ENCODE results near the gene FGF18. TPM values are rescaled to one million over a fixed set of nuclear protein-coding genes. Genes with fewer than 3 reads are reported as not detected.

The FGF18 gene
- total and polyA plus RNA-seq, 9 of the 15 experiments (the other 6 are each of a cell fraction or from before 2014, with no cell fraction given): 0.05 to 0.18 (median 0.11) TPM; not detected in 6

DNA sequence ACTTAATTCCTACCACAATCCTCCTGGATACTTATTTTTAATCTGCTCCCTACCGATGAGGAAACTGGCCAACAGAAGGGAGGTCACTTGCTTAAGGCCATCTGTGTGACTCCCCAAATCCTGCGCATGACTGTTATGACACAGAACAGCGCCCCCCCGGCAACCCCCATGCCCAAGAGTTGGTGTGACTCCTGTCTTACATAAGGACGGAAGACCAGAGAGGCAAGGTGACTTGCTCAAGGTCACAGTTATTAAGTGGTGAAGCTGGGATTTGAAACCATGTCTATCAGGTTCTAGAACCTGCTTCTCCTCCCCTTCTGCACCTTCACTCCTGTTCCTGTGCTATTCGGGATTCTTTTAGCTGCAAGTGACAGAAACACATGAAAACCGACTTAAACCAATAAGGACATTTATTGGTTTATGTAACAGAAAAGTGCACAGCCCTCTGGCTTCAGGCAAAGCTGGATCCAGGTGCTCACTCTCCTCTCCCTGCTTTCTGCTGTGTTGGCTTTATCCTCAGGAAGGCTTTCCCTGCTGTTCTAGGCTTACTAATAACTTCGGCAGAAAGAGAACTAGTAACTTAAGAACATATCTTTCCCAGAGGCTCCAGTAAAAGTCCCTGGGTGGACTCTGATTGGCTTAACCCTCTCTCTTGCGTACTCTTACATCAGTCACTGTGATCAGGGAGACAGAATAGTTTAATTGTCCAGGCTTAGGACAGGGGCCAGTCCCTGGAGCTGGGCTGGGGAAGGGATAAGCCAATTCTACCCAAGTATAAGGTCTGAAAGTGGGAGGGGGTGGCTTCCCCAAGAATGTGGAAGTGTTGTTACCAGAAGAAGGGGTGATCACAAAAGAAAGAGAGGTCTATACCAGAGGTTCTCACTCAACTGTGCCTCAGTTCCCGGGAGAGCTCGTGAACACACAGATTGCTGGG is 43.7 kb downstream of the FGF18 start (continued):
- TF ChIP-seq, protein P1, sequence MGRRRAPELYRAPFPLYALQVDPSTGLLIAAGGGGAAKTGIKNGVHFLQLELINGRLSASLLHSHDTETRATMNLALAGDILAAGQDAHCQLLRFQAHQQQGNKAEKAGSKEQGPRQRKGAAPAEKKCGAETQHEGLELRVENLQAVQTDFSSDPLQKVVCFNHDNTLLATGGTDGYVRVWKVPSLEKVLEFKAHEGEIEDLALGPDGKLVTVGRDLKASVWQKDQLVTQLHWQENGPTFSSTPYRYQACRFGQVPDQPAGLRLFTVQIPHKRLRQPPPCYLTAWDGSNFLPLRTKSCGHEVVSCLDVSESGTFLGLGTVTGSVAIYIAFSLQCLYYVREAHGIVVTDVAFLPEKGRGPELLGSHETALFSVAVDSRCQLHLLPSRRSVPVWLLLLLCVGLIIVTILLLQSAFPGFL (CRISPR knock-in tag; IDR thresholded peaks at IDR 0.05): no peak
- TF ChIP-seq PHF20 (IDR thresholded peaks at IDR 0.05; ENCODE audit: partially characterized antibody) (no peak), CREB3L1 (IDR thresholded peaks at IDR 0.05; ENCODE audit: borderline replicate concordance, low read depth) (0 out of 2 replicates have a peak, but pooled peaks have one; percentile 24), ZNF175 (CRISPR knock-in tag; IDR thresholded peaks at IDR 0.05; ENCODE audit: low read depth) (peak; percentile 86), SMAD2 (IDR thresholded peaks at IDR 0.05; ENCODE audit: low read depth, low read length) (no peak), ESRRA (IDR thresholded peaks at IDR 0.05; ENCODE audit: borderline replicate concordance, low read depth) (peak; percentile 93), NFATC3 (IDR thresholded peaks at IDR 0.05) (no peak), ZNF232 (CRISPR knock-in tag; IDR thresholded peaks at IDR 0.05) (no peak), KDM2B (CRISPR knock-in tag; IDR thresholded peaks at IDR 0.05) (no peak), ZNF165 (CRISPR knock-in tag; IDR thresholded peaks at IDR 0.05; ENCODE audit: borderline replicate concordance) (no peak), CTCF (IDR thresholded peaks at IDR 0.05 in 2 of 3, conservative IDR thresholded peaks at IDR 0.05 in 1 of 3; ENCODE audit: insufficient read depth in 2 of 3, low read depth in 1 of 3, low read length in 3 of 3) (no peak), NFIX (CRISPR knock-in tag; IDR thresholded peaks at IDR 0.05; ENCODE audit: low read depth) (no peak), ELF4 (CRISPR knock-in tag; IDR thresholded peaks at IDR 0.05) (no peak), IFI16 (CRISPR knock-in tag; IDR thresholded peaks at IDR 0.05) (no peak), E2F1 (CRISPR knock-in tag; IDR thresholded peaks at IDR 0.05) (no peak), POLR2H (tag; IDR thresholded peaks at IDR 0.05; ENCODE audit: low read depth) (peak; percentile 90), JUNB (CRISPR knock-in tag; conservative IDR thresholded peaks at IDR 0.05) (no peak)
- TF ChIP-seq, protein P2, sequence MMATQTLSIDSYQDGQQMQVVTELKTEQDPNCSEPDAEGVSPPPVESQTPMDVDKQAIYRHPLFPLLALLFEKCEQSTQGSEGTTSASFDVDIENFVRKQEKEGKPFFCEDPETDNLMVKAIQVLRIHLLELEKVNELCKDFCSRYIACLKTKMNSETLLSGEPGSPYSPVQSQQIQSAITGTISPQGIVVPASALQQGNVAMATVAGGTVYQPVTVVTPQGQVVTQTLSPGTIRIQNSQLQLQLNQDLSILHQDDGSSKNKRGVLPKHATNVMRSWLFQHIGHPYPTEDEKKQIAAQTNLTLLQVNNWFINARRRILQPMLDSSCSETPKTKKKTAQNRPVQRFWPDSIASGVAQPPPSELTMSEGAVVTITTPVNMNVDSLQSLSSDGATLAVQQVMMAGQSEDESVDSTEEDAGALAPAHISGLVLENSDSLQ (IDR thresholded peaks at IDR 0.05): no peak
